Measurements from ENCODE around the gene RAD51B.

The RAD51B gene

GRCh38 chr14:68140076-68140741 is 320.6 kb downstream of the RAD51B start:
- DNase-seq (ENCODE audit: insufficient read length) (no peak), FAIRE-seq (no peak)
- TF ChIP-seq TAF1 (IDR thresholded peaks at IDR 0.05; ENCODE audit: borderline replicate concordance, low read depth, low read length) (no peak), POLR2A (IDR thresholded peaks at IDR 0.05; ENCODE audit: low read depth, low read length) (no peak), POLR2AphosphoS5 (IDR thresholded peaks at IDR 0.05; ENCODE audit: low read depth, low read length) (no peak)

- DNase-seq (ENCODE audit: insufficient read length) (no peak), FAIRE-seq (no peak)
- no peak for TF ChIP-seq POLR2A (IDR thresholded peaks at IDR 0.05; ENCODE audit: low read depth, low read length)
- TF ChIP-seq TAF1 (IDR thresholded peaks at IDR 0.05; ENCODE audit: borderline replicate concordance, low read depth, low read length), result no peak
- no peak for TF ChIP-seq POLR2AphosphoS5 (IDR thresholded peaks at IDR 0.05; ENCODE audit: low read depth, low read length)
Observed at GRCh38 chr14:68140806-68141205, 321.2 kb downstream of the RAD51B start.

GRCh38 chr14:68141281-68142088 is 321.9 kb downstream of the RAD51B start:
- no peak for DNase-seq (ENCODE audit: insufficient read length)
- peak; percentile 27 for FAIRE-seq
- TF ChIP-seq POLR2A (IDR thresholded peaks at IDR 0.05; ENCODE audit: low read depth, low read length) (no peak), TAF1 (IDR thresholded peaks at IDR 0.05; ENCODE audit: borderline replicate concordance, low read depth, low read length) (no peak)

DNA sequence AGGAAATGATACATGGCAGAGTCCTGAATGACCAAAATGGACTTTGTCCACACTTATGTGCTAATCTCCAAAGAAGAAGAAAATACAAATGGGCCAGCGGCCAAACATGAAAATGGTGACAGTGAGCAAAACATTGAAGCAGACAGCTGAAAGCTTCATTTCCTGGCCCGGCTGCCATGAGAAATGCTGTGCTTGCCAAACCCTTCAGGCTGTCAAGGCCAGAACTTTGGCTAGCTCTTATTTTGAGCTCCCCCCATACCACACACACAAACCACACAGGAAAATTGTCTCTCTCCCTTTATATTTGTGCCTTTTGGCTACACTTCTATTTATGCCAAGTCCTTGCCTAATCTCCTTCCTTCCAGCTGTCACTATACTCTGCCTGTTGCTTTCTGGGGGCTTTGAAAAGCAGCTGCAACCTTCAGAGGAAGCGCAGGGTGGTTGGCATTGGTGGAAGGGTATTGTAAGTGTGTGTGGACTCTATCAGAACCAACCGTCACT is 323.8 kb downstream of the RAD51B start:
- TF ChIP-seq TAF1 (IDR thresholded peaks at IDR 0.05; ENCODE audit: borderline replicate concordance, low read depth, low read length), result no peak
- TF ChIP-seq POLR2A (IDR thresholded peaks at IDR 0.05; ENCODE audit: low read depth, low read length), result no peak
- TF ChIP-seq POLR2AphosphoS5 (IDR thresholded peaks at IDR 0.05; ENCODE audit: low read depth, low read length), result no peak
- no peak for FAIRE-seq
- DNase-seq (ENCODE audit: insufficient read length), result no peak

DNA sequence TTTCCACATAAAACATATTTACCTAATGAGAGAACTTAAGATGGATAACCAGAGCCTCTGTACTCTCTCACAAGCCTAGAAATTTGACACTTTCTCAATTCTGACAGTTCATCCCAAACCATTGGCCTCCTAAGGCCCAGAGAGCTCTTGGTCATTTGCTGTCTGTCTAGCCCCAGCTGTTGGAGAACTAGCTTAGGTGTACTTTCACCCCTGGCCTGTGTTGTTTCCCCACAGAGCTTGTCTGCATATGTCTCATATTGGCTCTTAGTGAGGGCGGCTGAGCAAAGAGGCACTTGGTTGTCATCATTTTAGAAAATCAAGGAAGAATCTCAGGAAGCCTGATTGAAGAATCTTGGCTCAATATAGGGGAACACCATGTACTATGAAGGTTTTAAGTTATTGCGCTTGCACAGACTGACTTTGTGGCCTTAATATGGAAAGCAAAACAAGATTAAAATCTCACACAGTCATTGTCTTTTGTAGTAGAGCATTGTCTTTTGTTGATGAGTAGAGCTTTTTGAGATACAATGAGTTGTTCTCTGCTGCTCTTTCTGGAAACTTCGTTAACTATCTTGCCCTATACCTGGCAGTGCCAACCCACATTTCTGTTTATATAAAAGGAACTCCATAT is 324.6 kb downstream of the RAD51B start:
- DNase-seq (ENCODE audit: insufficient read length), result no peak
- no peak for TF ChIP-seq POLR2AphosphoS5 (IDR thresholded peaks at IDR 0.05; ENCODE audit: low read depth, low read length)
- TF ChIP-seq POLR2A (IDR thresholded peaks at IDR 0.05; ENCODE audit: low read depth, low read length), result no peak
- no peak for TF ChIP-seq TAF1 (IDR thresholded peaks at IDR 0.05; ENCODE audit: borderline replicate concordance, low read depth, low read length)
- FAIRE-seq, result no peak

DNA sequence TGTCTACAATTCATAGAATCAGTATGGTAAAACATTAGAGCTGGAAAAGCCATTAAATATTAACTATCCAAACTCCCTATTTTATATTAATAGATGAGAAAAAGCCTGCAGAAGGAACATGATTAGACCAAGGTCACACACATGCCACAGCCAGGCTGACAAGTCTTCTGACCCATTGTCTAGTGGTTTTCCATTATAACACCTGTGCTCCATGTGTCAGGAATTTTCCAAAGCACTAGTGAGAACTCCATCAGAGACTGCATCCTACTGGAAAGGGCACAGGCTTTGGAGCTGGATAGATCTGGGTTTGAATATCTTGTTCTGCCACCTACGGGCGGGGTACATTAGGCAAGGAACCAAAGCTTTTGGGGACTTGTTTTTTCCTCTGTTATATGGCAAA is 325.5 kb downstream of the RAD51B start:
- FAIRE-seq, result no peak
- TF ChIP-seq POLR2A (IDR thresholded peaks at IDR 0.05; ENCODE audit: low read depth, low read length) (no peak), TAF1 (IDR thresholded peaks at IDR 0.05; ENCODE audit: borderline replicate concordance, low read depth, low read length) (no peak), POLR2AphosphoS5 (IDR thresholded peaks at IDR 0.05; ENCODE audit: low read depth, low read length) (no peak)
- no peak for DNase-seq (ENCODE audit: insufficient read length)

DNA sequence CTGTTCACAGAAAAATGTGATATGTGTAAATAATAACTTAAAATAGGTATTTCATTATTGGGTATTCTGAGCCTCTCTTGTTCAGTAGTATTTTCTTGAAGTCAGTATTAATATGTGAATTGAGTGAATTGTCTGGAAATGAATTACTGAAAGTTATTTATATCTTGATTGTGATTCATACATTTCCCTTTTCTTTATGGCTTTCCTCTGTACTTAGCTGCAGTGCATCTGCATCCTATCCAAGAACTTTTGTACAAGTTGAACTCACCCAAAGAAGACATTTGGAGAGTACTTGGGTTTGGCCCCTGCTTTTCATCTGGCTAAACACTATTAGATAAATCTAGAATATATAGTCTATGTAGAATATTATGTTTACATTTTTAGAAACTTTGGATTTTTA is 326.0 kb downstream of the RAD51B start:
- FAIRE-seq (no peak), DNase-seq (ENCODE audit: insufficient read length) (no peak)
- no peak for TF ChIP-seq TAF1 (IDR thresholded peaks at IDR 0.05; ENCODE audit: borderline replicate concordance, low read depth, low read length)
- TF ChIP-seq POLR2A (IDR thresholded peaks at IDR 0.05; ENCODE audit: low read depth, low read length), result no peak
- no peak for TF ChIP-seq POLR2AphosphoS5 (IDR thresholded peaks at IDR 0.05; ENCODE audit: low read depth, low read length)

GRCh38 chr14:68146818-68147217 is 327.2 kb downstream of the RAD51B start:
- no peak for FAIRE-seq
- DNase-seq (ENCODE audit: insufficient read length), result no peak
- TF ChIP-seq TAF1 (IDR thresholded peaks at IDR 0.05; ENCODE audit: borderline replicate concordance, low read depth, low read length), result no peak
- no peak for TF ChIP-seq POLR2A (IDR thresholded peaks at IDR 0.05; ENCODE audit: low read depth, low read length)
- TF ChIP-seq POLR2AphosphoS5 (IDR thresholded peaks at IDR 0.05; ENCODE audit: low read depth, low read length), result no peak

- TF ChIP-seq POLR2AphosphoS5 (IDR thresholded peaks at IDR 0.05; ENCODE audit: low read depth, low read length), result no peak
- no peak for TF ChIP-seq POLR2A (IDR thresholded peaks at IDR 0.05; ENCODE audit: low read depth, low read length)
- no peak for TF ChIP-seq TAF1 (IDR thresholded peaks at IDR 0.05; ENCODE audit: borderline replicate concordance, low read depth, low read length)
- FAIRE-seq (no peak), DNase-seq (ENCODE audit: insufficient read length) (no peak)
Observed at GRCh38 chr14:68147303-68147702, 327.7 kb downstream of the RAD51B start.

GRCh38 chr14:68148276-68148675 is 328.7 kb downstream of the RAD51B start:
- DNase-seq (ENCODE audit: insufficient read length) (no peak), FAIRE-seq (no peak)
- no peak for TF ChIP-seq TAF1 (IDR thresholded peaks at IDR 0.05; ENCODE audit: borderline replicate concordance, low read depth, low read length)
- no peak for TF ChIP-seq POLR2AphosphoS5 (IDR thresholded peaks at IDR 0.05; ENCODE audit: low read depth, low read length)
- no peak for TF ChIP-seq POLR2A (IDR thresholded peaks at IDR 0.05; ENCODE audit: low read depth, low read length)

DNA sequence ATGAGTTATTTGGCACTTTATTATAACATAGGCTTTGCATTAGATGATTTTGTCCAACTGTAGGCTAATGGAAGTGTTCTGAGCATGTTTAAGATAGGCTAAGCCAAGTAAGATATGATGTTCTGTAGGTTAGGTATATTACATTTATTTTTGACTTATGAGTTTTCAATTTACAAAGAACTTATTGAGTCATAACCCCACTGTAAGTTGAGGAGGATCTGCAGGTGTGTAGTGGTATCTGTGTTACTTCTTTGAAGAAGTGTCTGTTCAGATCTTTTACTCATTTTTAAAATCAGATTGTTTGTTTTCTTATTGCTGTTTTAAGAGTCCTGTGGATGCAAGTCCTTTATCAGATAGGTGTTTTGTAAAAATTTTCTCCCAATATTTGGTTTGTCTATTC is 329.2 kb downstream of the RAD51B start:
- no peak for TF ChIP-seq POLR2AphosphoS5 (IDR thresholded peaks at IDR 0.05; ENCODE audit: low read depth, low read length)
- no peak for TF ChIP-seq POLR2A (IDR thresholded peaks at IDR 0.05; ENCODE audit: low read depth, low read length)
- no peak for TF ChIP-seq TAF1 (IDR thresholded peaks at IDR 0.05; ENCODE audit: borderline replicate concordance, low read depth, low read length)
- DNase-seq (ENCODE audit: insufficient read length) (no peak), FAIRE-seq (peak; percentile 36)

Measured in GM12892 (cell line).